Stomach (tissue), 4 donors: ENCODE results near the gene TMCO1.

Experiments
- CTCF ChIP-seq, 7 experiments: fragments of 450-650 bp in 4 of 7; fragments of 200-600 bp in 3 of 7; sonication (generic) in 3 of 7; IDR thresholded peaks; one replicate each; pipeline ENCODE4 v1.5.1; 2016 to 2019; ENCODE audit warnings: antibody characterized with exemption in 7 of 7, control low read depth in 2 of 7, mild to moderate bottlenecking in 1 of 7
- EP300 ChIP-seq: sonication (generic); formaldehyde crosslinking; IDR thresholded peaks from one replicate; pipeline ENCODE4 v1.6.1; 2017; ENCODE audit warnings: antibody characterized with exemption
- POLR2A ChIP-seq, 4 donors: fragments of 450-650 bp; IDR thresholded peaks; one replicate each; pipeline ENCODE4 v1.6.1; 2016; ENCODE audit warnings: antibody characterized with exemption in 4 of 4, control low read depth in 2 of 4, mild to moderate bottlenecking in 1 of 4, moderate library complexity in 1 of 4
- POLR2AphosphoS5 ChIP-seq, 3 donors: sonication (generic); formaldehyde crosslinking; IDR thresholded peaks; one replicate each; pipeline ENCODE4 v1.6.1; 2016; ENCODE audit warnings: antibody characterized with exemption in 3 of 3

GRCh38 chr1:165679282-165680036 is 89.2 kb downstream of the TMCO1 start:
- no peak for TF ChIP-seq CTCF (IDR thresholded peaks at IDR 0.05)
- TF ChIP-seq POLR2A (IDR thresholded peaks at IDR 0.05) = no peak
- TF ChIP-seq EP300 = no peak
- TF ChIP-seq POLR2AphosphoS5 (IDR thresholded peaks at IDR 0.05) = no peak
